Ishikawa (cell line): ENCODE data around the gene LAPTM5.

Source experiments
- EGR1 ChIP-seq: IDR thresholded peaks from 2 replicates; pipeline ENCODE4 v1.6.1; 2012
- EP300 ChIP-seq: IDR thresholded peaks from 2 replicates; pipeline ENCODE4 v1.6.1; 2012; ENCODE audit warnings: borderline replicate concordance
- YY1 ChIP-seq: IDR thresholded peaks from 2 replicates; pipeline ENCODE4 v1.6.1; 2012; ENCODE audit warnings: low read depth
- ZBTB7A ChIP-seq: IDR thresholded peaks from 2 replicates; pipeline ENCODE4 v1.6.1; 2012; ENCODE audit warnings: low read depth

DNA sequence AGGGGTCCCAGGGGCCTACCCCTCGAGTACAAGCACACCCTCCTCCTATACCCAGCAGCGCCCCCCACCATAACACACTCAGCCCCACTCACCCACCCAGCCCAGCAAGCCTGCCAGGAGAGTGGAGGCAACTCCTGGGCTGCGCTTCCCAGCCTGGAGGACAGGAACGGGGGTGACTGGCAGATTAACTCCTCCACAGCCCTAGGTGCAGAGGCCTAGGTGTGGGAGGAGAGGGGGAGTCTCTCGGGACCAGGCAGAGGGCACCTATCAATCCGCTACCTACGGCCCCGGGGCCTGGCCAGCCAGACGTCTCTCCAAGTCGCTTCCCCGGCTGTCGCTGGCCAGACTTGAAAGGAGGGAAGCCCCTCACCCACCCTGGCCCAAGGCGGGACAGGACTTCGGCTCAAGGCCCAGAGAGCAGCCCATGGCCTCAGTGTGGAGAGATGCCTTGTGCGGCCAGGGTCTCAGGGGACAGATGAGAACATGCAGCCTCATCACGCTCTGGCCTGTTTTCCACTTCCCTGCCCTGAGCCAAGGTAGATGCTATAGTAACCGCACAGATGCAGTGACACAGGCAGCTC is 59.1 kb downstream of the LAPTM5 start:
- TF ChIP-seq ZBTB7A (no peak), YY1 (no peak), EP300 (no peak), EGR1 (no peak)
